IMR-90 (cell line): ENCODE results near the gene LRRC42. TPM values are rescaled to one million over a fixed set of nuclear protein-coding genes. Genes with fewer than 3 reads are reported as not detected.

Source experiments
- ATAC-seq: fragments of 200-7000 bp; cut with Tn5 transposase; 2 replicates; pipeline ENCODE4 v1.9.1; 2020; ENCODE audit warnings: low read depth, mild to moderate bottlenecking, moderate library complexity
- BruUV-seq: library from RNA; stranded (reverse); fragments of 400-500 nt; replicated peaks from 2 replicates; lab custom pipeline; 2021; lab: Mats Ljungman, UMichigan
- CTCF ChIA-PET: fragments of 300-600 bp; formaldehyde crosslinking; extraction: SDS; loops from one replicate; lab custom pipeline; 2021; ENCODE audit warnings: antibody characterized with exemption; lab: Yijun Ruan, JAX
- POLR2A ChIA-PET: fragments of 300-600 bp; sonication (Branson Sonifier 250); formaldehyde crosslinking; loops from one replicate; lab custom pipeline; 2022; ENCODE audit warnings: antibody characterized with exemption; ENCODE audit not compliant: unreplicated experiment; lab: Charles Lee
- DNase-seq: peaks from one replicate; pipeline ENCODE4 v3.0.0; 2013
- H2AFZ ChIP-seq: replicated peaks from 2 replicates; pipeline ENCODE3; 2013; ENCODE audit warnings: low read length, mild to moderate bottlenecking; ENCODE audit not compliant: poor library complexity
- H2AK5ac ChIP-seq: 2 replicates; pipeline ENCODE4 v1.6.1; 2013; ENCODE audit warnings: low read depth, low read length, inconsistent platforms
- H2AK9ac ChIP-seq: replicated peaks from 2 replicates; pipeline ENCODE3; 2013; ENCODE audit warnings: mild to moderate bottlenecking, low read depth, low read length, moderate library complexity; ENCODE audit not compliant: poor library complexity
- H2BK120ac ChIP-seq: 2 replicates; pipeline ENCODE4 v1.6.1; 2013; ENCODE audit warnings: low read depth, low read length, inconsistent platforms
- H2BK15ac ChIP-seq: 3 replicates; pipeline ENCODE4 v1.6.1; 2013; ENCODE audit warnings: low read depth, low read length, inconsistent platforms
- H2BK20ac ChIP-seq: 2 replicates; pipeline ENCODE4 v1.6.1; 2013; ENCODE audit warnings: low read depth, mild to moderate bottlenecking, inconsistent platforms, low read length, moderate library complexity
- H2BK5ac ChIP-seq: 2 replicates; pipeline ENCODE4 v1.6.1; 2013; ENCODE audit warnings: mild to moderate bottlenecking, low read depth, low read length, inconsistent platforms; ENCODE audit not compliant: poor library complexity, severe bottlenecking
- H3K14ac ChIP-seq: replicated peaks from 2 replicates; pipeline ENCODE4 v1.6.1; 2013; ENCODE audit warnings: low read depth, low read length, inconsistent platforms
- H3K18ac ChIP-seq: 2 replicates; pipeline ENCODE4 v1.6.1; 2013; ENCODE audit warnings: low read depth, low read length, control low read depth
- H3K23ac ChIP-seq: 2 replicates; pipeline ENCODE4 v1.6.1; 2013; ENCODE audit warnings: low read depth, low read length, inconsistent platforms
- H3K27ac ChIP-seq: 2 replicates; pipeline ENCODE4 v1.5.1; 2013; ENCODE audit warnings: mild to moderate bottlenecking, control low read depth, low read length; ENCODE audit not compliant: insufficient read depth
- H3K27me3 ChIP-seq: 2 replicates; pipeline ENCODE4 v1.6.1; 2013; ENCODE audit warnings: low read length; ENCODE audit not compliant: control insufficient read depth, insufficient read depth
- H3K36me3 ChIP-seq: 2 replicates; pipeline ENCODE4 v1.6.1; 2013; ENCODE audit warnings: low read length, mixed read lengths; ENCODE audit not compliant: control insufficient read depth, insufficient read depth
- H3K4ac ChIP-seq: 2 replicates; pipeline ENCODE4 v1.6.1; 2013; ENCODE audit warnings: low read depth, low read length, inconsistent platforms
- H3K4me1 ChIP-seq: 2 replicates; pipeline ENCODE4 v1.6.1; 2013; ENCODE audit warnings: low read length, mixed read lengths; ENCODE audit not compliant: control insufficient read depth, insufficient read depth
- H3K4me2 ChIP-seq: 2 replicates; pipeline ENCODE4 v1.6.1; 2013; ENCODE audit warnings: low read depth, mild to moderate bottlenecking, control low read depth, low read length, moderate library complexity
- H3K4me3 ChIP-seq: 2 replicates; pipeline ENCODE4 v1.5.1; 2013; ENCODE audit warnings: low read depth, mild to moderate bottlenecking, control low read depth, low read length, moderate library complexity; ENCODE audit not compliant: insufficient read depth
- H3K56ac ChIP-seq: 2 replicates; pipeline ENCODE4 v1.6.1; 2013; ENCODE audit warnings: low read length, inconsistent platforms; ENCODE audit not compliant: insufficient read depth; ENCODE audit errors: extremely low read depth
- H3K79me1 ChIP-seq, 2 experiments: 2 replicates each; pipeline ENCODE4 v1.6.1; 2013; ENCODE audit warnings: low read length in 2 of 2, inconsistent platforms in 1 of 2, low read depth in 1 of 2
- H3K9ac ChIP-seq: 2 replicates; pipeline ENCODE4 v1.6.1; 2013; ENCODE audit warnings: low read depth, low read length, control low read depth
- H3K9me1 ChIP-seq: 2 replicates; pipeline ENCODE4 v1.6.1; 2013; ENCODE audit warnings: low read length, inconsistent platforms; ENCODE audit not compliant: insufficient read depth
- H3K9me3 ChIP-seq: 2 replicates; pipeline ENCODE4 v1.6.1; 2013; ENCODE audit warnings: low read length; ENCODE audit not compliant: control insufficient read depth, insufficient read depth
- H4K20me1 ChIP-seq: 2 replicates; pipeline ENCODE4 v1.6.1; 2013; ENCODE audit warnings: low read length, inconsistent platforms; ENCODE audit not compliant: insufficient read depth
- H4K5ac ChIP-seq: 2 replicates; pipeline ENCODE4 v1.6.1; 2013; ENCODE audit warnings: mild to moderate bottlenecking, low read depth, low read length, control low read depth
- H4K8ac ChIP-seq, 2 experiments: 2 replicates each; pipeline ENCODE4 v1.6.1; 2013; ENCODE audit warnings: low read depth in 2 of 2, low read length in 2 of 2, control low read depth in 1 of 2, inconsistent platforms in 1 of 2
- H4K91ac ChIP-seq: 2 replicates; pipeline ENCODE4 v1.6.1; 2013; ENCODE audit warnings: low read depth, low read length, inconsistent platforms; ENCODE audit not compliant: insufficient read depth
- BHLHE40 ChIP-seq: fragments of 150-350 bp; IDR thresholded peaks from 2 replicates; pipeline ENCODE4 v1.6.1; 2016; ENCODE audit warnings: mild to moderate bottlenecking, low read depth, low read length
- CEBPB ChIP-seq: IDR thresholded peaks from 2 replicates; pipeline ENCODE4 v1.6.1; 2012; ENCODE audit warnings: low read depth, low read length, improper control_type of control experiment
- ELK1 ChIP-seq: fragments of 150-350 bp; IDR thresholded peaks from 2 replicates; pipeline ENCODE4 v1.6.1; 2016; ENCODE audit warnings: low read depth, mild to moderate bottlenecking, low read length, moderate library complexity, borderline replicate concordance
- FOS ChIP-seq: fragments of 150-350 bp; IDR thresholded peaks from 2 replicates; pipeline ENCODE4 v1.6.1; 2016; ENCODE audit warnings: low read depth, low read length
- MAFK ChIP-seq: IDR thresholded peaks from 2 replicates; pipeline ENCODE4 v1.6.1; 2012; ENCODE audit warnings: low read depth, low read length, improper control_type of control experiment
- MAZ ChIP-seq: IDR thresholded peaks from 2 replicates; pipeline ENCODE4 v1.6.1; 2012; ENCODE audit warnings: low read depth, mild to moderate bottlenecking, low read length, improper control_type of control experiment, moderate library complexity, borderline replicate concordance
- MXI1 ChIP-seq: IDR thresholded peaks from 2 replicates; pipeline ENCODE4 v1.6.1; 2012; ENCODE audit warnings: low read depth, mild to moderate bottlenecking, low read length, moderate library complexity, borderline replicate concordance
- RAD21 ChIP-seq: IDR thresholded peaks from 2 replicates; pipeline ENCODE4 v1.6.1; 2012; ENCODE audit warnings: low read length, improper control_type of control experiment
- RFX5 ChIP-seq: IDR thresholded peaks from 2 replicates; pipeline ENCODE4 v1.8.0; 2012; ENCODE audit warnings: low read depth, mild to moderate bottlenecking, low read length, moderate library complexity
- SMC3 ChIP-seq: fragments of 150-350 bp; IDR thresholded peaks from 2 replicates; pipeline ENCODE4 v1.6.1; 2016; ENCODE audit warnings: low read depth, mild to moderate bottlenecking, antibody characterized with exemption, low read length, moderate library complexity
- WGBS, 2 experiments: methylation state at CpG; one replicate each; pipeline versions ENCODE4 v1.1.5 to v1.1.7; 2013; ENCODE audit warnings: missing lambda C conversion rate in 2 of 2; ENCODE audit not compliant: insufficient read length in 1 of 2; ENCODE audit errors: extremely low coverage in 2 of 2; 5-methylcytosine and 5-hydroxymethylcytosine counted together
- dilution Hi-C: fragments of 300-500 bp; cut with HindIII; formaldehyde crosslinking; loops from one replicate; pipeline ENCODE4 v1.14.3; 2018; ENCODE audit warnings: low sequenced_read_pairs; ENCODE audit not compliant: unreplicated experiment
- in situ Hi-C: fragments of 300-500 bp; cut with MboI; formaldehyde crosslinking; loops from 3 replicates; pipeline ENCODE4 v1.14.3; 2019; ENCODE audit warnings: low sequenced_read_pairs, inconsistent platforms, mixed read lengths
- intact Hi-C: fragments of 100-400 bp; cut with micrococcal nuclease; formaldehyde crosslinking; loops from 2 replicates; pipeline ENCODE4 v1.10.0; 2022
- polyA plus RNA-seq, 3 experiments: library from polyadenylated mRNA; depleted of rRNA; stranded (reverse); fragments of >200 nt; gene quantifications; 2 replicates each; pipeline ENCODE4 v1.2.3, GENCODE V29; 2012; ENCODE audit warnings: low replicate concordance in 1 of 3
- total RNA-seq: library from RNA; depleted of rRNA; stranded (reverse); fragments of >200 nt; gene quantifications from 2 replicates; pipeline ENCODE4 v1.2.3, GENCODE V29; 2012
- TF ChIP-seq, protein P1 (sequence below): fragments of 150-350 bp; IDR thresholded peaks from 2 replicates; pipeline ENCODE4 v1.6.1; 2017; ENCODE audit warnings: mild to moderate bottlenecking, antibody characterized with exemption, low read length, low read depth
- TF ChIP-seq, protein P2 (sequence below): conservative IDR thresholded peaks from 2 replicates; pipeline ENCODE4 v1.5.1; 2012; ENCODE audit warnings: mild to moderate bottlenecking, low read depth, low read length, improper control_type of control experiment

Gene LRRC42
- total and polyA plus RNA-seq, 2 of the 4 experiments (the other 2 are of a cell fraction) = 39.9 to 47.5 TPM

DNA sequence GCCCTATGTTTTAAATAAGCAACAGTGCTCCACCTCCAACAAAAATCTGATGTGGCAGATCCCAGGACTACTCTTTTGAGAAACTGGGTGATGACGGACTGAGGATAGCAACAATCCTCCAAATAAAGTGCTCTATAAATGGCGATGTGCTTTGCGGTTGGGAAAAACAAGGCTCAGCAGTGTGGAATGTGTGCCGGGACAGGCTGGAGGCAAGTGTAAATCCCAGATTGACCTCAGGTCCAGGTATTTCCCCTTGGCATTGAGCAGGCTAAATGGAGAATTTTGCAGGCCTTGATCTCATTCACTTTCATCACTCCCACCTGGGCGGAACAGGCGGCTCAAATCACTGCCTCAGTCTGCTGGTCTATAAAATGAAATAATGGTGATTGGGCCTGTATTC lies 35.1 kb downstream of the LRRC42 start:
- no peak overlapping the region for H3K23ac ChIP-seq
- H3K4ac ChIP-seq = no peak overlapping the region
- H3K4me3 ChIP-seq = no peak overlapping the region
- no peaks in the 10 kb centered on the region for H3K27me3 ChIP-seq
- H3K9me1 ChIP-seq = no peaks in the 10 kb centered on the region
- H3K18ac ChIP-seq = no peak overlapping the region
- intact Hi-C loops (no loop called here), in situ Hi-C loops (no loop called here), dilution Hi-C loops (no loop called here)
- H3K14ac ChIP-seq = no peak overlapping the region
- no peak overlapping the region for H2BK20ac ChIP-seq
- H2AFZ ChIP-seq = peak overlapping the region; percentile 23
- peak overlapping the region; percentile 5; the same call in 1 of the 2 replicates for H2AK5ac ChIP-seq
- no peak overlapping the region for H2BK120ac ChIP-seq
- TF ChIP-seq, protein P1, sequence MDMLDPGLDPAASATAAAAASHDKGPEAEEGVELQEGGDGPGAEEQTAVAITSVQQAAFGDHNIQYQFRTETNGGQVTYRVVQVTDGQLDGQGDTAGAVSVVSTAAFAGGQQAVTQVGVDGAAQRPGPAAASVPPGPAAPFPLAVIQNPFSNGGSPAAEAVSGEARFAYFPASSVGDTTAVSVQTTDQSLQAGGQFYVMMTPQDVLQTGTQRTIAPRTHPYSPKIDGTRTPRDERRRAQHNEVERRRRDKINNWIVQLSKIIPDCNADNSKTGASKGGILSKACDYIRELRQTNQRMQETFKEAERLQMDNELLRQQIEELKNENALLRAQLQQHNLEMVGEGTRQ = no peak
- TF ChIP-seq MAFK (no peak), RAD21 (no peak), CEBPB (no peak), RFX5 (no peak), BHLHE40 (no peak), SMC3 (no peak), MAZ (no peak), ELK1 (no peak), MXI1 (no peak), FOS (no peak)
- TF ChIP-seq, protein P2, sequence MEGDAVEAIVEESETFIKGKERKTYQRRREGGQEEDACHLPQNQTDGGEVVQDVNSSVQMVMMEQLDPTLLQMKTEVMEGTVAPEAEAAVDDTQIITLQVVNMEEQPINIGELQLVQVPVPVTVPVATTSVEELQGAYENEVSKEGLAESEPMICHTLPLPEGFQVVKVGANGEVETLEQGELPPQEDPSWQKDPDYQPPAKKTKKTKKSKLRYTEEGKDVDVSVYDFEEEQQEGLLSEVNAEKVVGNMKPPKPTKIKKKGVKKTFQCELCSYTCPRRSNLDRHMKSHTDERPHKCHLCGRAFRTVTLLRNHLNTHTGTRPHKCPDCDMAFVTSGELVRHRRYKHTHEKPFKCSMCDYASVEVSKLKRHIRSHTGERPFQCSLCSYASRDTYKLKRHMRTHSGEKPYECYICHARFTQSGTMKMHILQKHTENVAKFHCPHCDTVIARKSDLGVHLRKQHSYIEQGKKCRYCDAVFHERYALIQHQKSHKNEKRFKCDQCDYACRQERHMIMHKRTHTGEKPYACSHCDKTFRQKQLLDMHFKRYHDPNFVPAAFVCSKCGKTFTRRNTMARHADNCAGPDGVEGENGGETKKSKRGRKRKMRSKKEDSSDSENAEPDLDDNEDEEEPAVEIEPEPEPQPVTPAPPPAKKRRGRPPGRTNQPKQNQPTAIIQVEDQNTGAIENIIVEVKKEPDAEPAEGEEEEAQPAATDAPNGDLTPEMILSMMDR = no peak
- H4K5ac ChIP-seq = no peak overlapping the region
- DNase-seq (no peak), ATAC-seq (no peak)
- no peak overlapping the region for H3K4me2 ChIP-seq
- H3K9me3 ChIP-seq = no peaks in the 10 kb centered on the region
- no peak overlapping the region for H2BK15ac ChIP-seq
- peaks cover 2% of the 10 kb centered on the region; the same call in 1 of the 2 replicates for H3K4me1 ChIP-seq
- no TSS peak for BruUV-seq
- no peak overlapping the region for H2AK9ac ChIP-seq
- H3K9ac ChIP-seq = no peak overlapping the region
- H3K27ac ChIP-seq = no peak overlapping the region
- no peak overlapping the region for H2BK5ac ChIP-seq
- H4K20me1 ChIP-seq = no peaks in the 10 kb centered on the region
- 90% methylated on average over 2 of the region's 6 CpGs; no CpG with 5 or more reads in 1 of the 2 experiments for WGBS, 2 experiments
- no peak overlapping the region for H4K8ac ChIP-seq
- no peak overlapping the region for H4K91ac ChIP-seq
- H3K79me1 ChIP-seq = no peaks in the 10 kb centered on the region
- H3K36me3 ChIP-seq = no peaks in the 10 kb centered on the region
- CTCF ChIA-PET = interaction anchor here (1.1 kb wide), 1 partner anchor 11 kb away, joined by 3 read pairs; no protein-coding TSS in a partner anchor
- POLR2A ChIA-PET = no interaction called here
- no peak overlapping the region for H3K56ac ChIP-seq
